CMK (cell line): ENCODE data around the gene RCAN1.
"Not testable (repeated sequence)": the region's sequence is repeated elsewhere in the genome, so short reads cannot be mapped to it uniquely, and the experiment has no call there.

Source experiments
- DNase-seq: peaks from one replicate; pipeline ENCODE4 v3.0.0-alpha.2; 2010; ENCODE audit warnings: low read depth

Gene RCAN1

GRCh38 chr21:34514576-34515115, 100.3 kb downstream of the RCAN1 start:
- DNase-seq: no peak

GRCh38 chr21:34513129-34513675, 101.7 kb downstream of the RCAN1 start:
- no peak for DNase-seq

GRCh38 chr21:34511787-34512455, 103.0 kb downstream of the RCAN1 start, which contains the start of gene KCNE1:
TSS of gene KCNE1 (minus strand) at chr21:34512210. CDS start at chr21:34449634, 62,576 bp downstream.
- no peak for DNase-seq

- DNase-seq: no peak
Observed at GRCh38 chr21:34511181-34511580, 103.7 kb downstream of the RCAN1 start.

GRCh38 chr21:34510148-34511142, 104.5 kb downstream of the RCAN1 start:
- no peak for DNase-seq

GRCh38 chr21:34509151-34509550, 105.8 kb downstream of the RCAN1 start:
- DNase-seq: no peak

GRCh38 chr21:34504595-34504994, 110.3 kb downstream of the RCAN1 start:
- no peak for DNase-seq

- DNase-seq: no peak
Observed at GRCh38 chr21:34502480-34503106, 112.3 kb downstream of the RCAN1 start.

GRCh38 chr21:34501716-34502115, 113.2 kb downstream of the RCAN1 start:
- DNase-seq: no peak

GRCh38 chr21:34500191-34500590, 114.7 kb downstream of the RCAN1 start:
- no peak for DNase-seq

- no peak for DNase-seq
Observed at GRCh38 chr21:34499116-34499515, 115.8 kb downstream of the RCAN1 start.

- no peak for DNase-seq
Observed at GRCh38 chr21:34498623-34499022, 116.3 kb downstream of the RCAN1 start.

GRCh38 chr21:34483854-34484253, 131.1 kb downstream of the RCAN1 start:
- not testable (repeated sequence) for DNase-seq

- not testable (repeated sequence) for DNase-seq
Observed at GRCh38 chr21:34483435-34483834, 131.5 kb downstream of the RCAN1 start.

GRCh38 chr21:34467333-34467732, 147.6 kb downstream of the RCAN1 start:
- DNase-seq: not testable (repeated sequence)
